Measurements from ENCODE around the gene FRMPD3.

The FRMPD3 gene

GRCh38 chrX:107440692-107441091 is 8.8 kb upstream of the FRMPD3 start:
- DNase-seq: no peak

DNA sequence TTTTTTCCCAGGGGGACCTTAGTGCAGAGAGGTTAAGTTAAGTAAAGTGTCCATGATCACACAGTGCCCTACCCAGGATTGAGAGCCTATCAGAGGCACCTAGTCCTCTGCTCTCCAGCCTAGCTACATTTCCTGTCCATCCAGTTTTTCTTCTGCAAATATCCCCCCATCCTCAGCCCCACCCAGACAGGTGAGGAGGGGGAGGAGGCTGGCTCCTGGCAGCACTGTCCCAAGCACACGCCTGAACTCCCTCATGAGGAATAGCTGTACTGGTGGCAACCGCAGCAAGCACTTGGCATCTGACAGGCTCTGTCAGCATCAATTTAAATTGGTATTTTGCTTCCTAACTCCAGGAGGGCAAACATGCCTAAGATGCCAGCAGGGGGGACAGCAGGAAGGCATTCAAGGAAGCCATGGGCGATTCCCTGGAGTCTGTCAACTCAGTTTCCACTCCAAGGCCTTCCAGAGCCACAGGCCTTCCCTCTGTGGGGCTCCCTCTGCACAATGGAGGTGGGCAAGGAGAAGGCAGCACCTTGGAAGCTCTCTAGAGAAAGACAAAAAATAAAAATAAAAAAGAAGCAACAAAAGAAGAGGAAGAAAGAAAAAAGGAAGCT is 6.4 kb upstream of the FRMPD3 start:
- H2BK120ac ChIP-seq (ENCODE audit: low read depth, low read length): no peak overlapping the region
- no CpG with 5 or more reads among the region's 3 CpGs for WGBS (ENCODE audit: extremely low coverage, insufficient coverage, low lambda C conversion rate)
- no peak overlapping the region for H3K56ac ChIP-seq (ENCODE audit: low read length)
- no peaks in the 10 kb centered on the region for H3K36me3 ChIP-seq (ENCODE audit: control insufficient read depth, insufficient read depth, low read length)
- no peaks in the 10 kb centered on the region for H3K79me1 ChIP-seq (ENCODE audit: low read length)
- no peak overlapping the region for H4K8ac ChIP-seq (ENCODE audit: low read depth, low read length)
- no peak overlapping the region for H3K27ac ChIP-seq (ENCODE audit: low read depth, low read length)
- no peaks in the 10 kb centered on the region for H3K4me1 ChIP-seq (ENCODE audit: control insufficient read depth, low read depth, low read length)
- H3K79me2 ChIP-seq (ENCODE audit: control insufficient read depth, insufficient read depth, low read length): no peaks in the 10 kb centered on the region
- H3K4ac ChIP-seq (ENCODE audit: low read depth, low read length): no peak overlapping the region
- H3K4me2 ChIP-seq (ENCODE audit: low read length): no peak overlapping the region
- H3K18ac ChIP-seq (ENCODE audit: low read length): no peak overlapping the region
- no peak overlapping the region for H3K4me3 ChIP-seq (ENCODE audit: low read length)
- H2AK5ac ChIP-seq (ENCODE audit: low read length): no peak overlapping the region
- no peak for DNase-seq
- no peak overlapping the region for H3K23ac ChIP-seq (ENCODE audit: low read length)
- H2BK15ac ChIP-seq (replicated peaks; ENCODE audit: low read depth): no peak overlapping the region
- H3K9ac ChIP-seq (ENCODE audit: low read length): no peak overlapping the region
- H4K5ac ChIP-seq (ENCODE audit: low read length): no peak overlapping the region
- H3K27me3 ChIP-seq (ENCODE audit: insufficient read depth, low read length, poor library complexity): peaks cover 2% of the 10 kb centered on the region
- H2BK5ac ChIP-seq (ENCODE audit: low read length): no peak overlapping the region

More at GRCh38 chrX:107440692-107441091, 8.8 kb upstream of the FRMPD3 start:
- H2BK15ac ChIP-seq (replicated peaks; ENCODE audit: low read depth): no peak overlapping the region
- WGBS (ENCODE audit: extremely low coverage, insufficient coverage, low lambda C conversion rate): no CpG with 5 or more reads among the region's 5 CpGs
- no peak overlapping the region for H3K4me2 ChIP-seq (ENCODE audit: low read length)
- H2AK5ac ChIP-seq (ENCODE audit: low read length): no peak overlapping the region
- no peaks in the 10 kb centered on the region for H3K36me3 ChIP-seq (ENCODE audit: control insufficient read depth, insufficient read depth, low read length)
- no peaks in the 10 kb centered on the region for H3K79me2 ChIP-seq (ENCODE audit: control insufficient read depth, insufficient read depth, low read length)
- no peak overlapping the region for H3K4me3 ChIP-seq (ENCODE audit: low read length)
- H2BK120ac ChIP-seq (ENCODE audit: low read depth, low read length): no peak overlapping the region
- no peaks in the 10 kb centered on the region for H3K27me3 ChIP-seq (ENCODE audit: insufficient read depth, low read length, poor library complexity)
- H3K4me1 ChIP-seq (ENCODE audit: control insufficient read depth, low read depth, low read length): no peaks in the 10 kb centered on the region
- H3K56ac ChIP-seq (ENCODE audit: low read length): no peak overlapping the region
- H3K23ac ChIP-seq (ENCODE audit: low read length): no peak overlapping the region
- no peak overlapping the region for H3K9ac ChIP-seq (ENCODE audit: low read length)
- H2BK5ac ChIP-seq (ENCODE audit: low read length): no peak overlapping the region
- no peak overlapping the region for H4K5ac ChIP-seq (ENCODE audit: low read length)
- H3K79me1 ChIP-seq (ENCODE audit: low read length): no peaks in the 10 kb centered on the region
- no peak overlapping the region for H3K4ac ChIP-seq (ENCODE audit: low read depth, low read length)
- no peak overlapping the region for H3K27ac ChIP-seq (ENCODE audit: low read depth, low read length)
- H3K18ac ChIP-seq (ENCODE audit: low read length): no peak overlapping the region
- no peak overlapping the region for H4K8ac ChIP-seq (ENCODE audit: low read depth, low read length)

- H2AK5ac ChIP-seq (ENCODE audit: low read length): no peak overlapping the region
- DNase-seq: no peak
- no peak overlapping the region for H3K4me3 ChIP-seq (ENCODE audit: low read length)
- H3K79me1 ChIP-seq (ENCODE audit: low read length): no peaks in the 10 kb centered on the region
- no peak overlapping the region for H3K27ac ChIP-seq (ENCODE audit: low read depth, low read length)
- no peak overlapping the region for H3K4me2 ChIP-seq (ENCODE audit: low read length)
- no CpG with 5 or more reads among the region's 3 CpGs for WGBS (ENCODE audit: extremely low coverage, insufficient coverage, low lambda C conversion rate)
- no peaks in the 10 kb centered on the region for H3K36me3 ChIP-seq (ENCODE audit: control insufficient read depth, insufficient read depth, low read length)
- no peak overlapping the region for H3K4ac ChIP-seq (ENCODE audit: low read depth, low read length)
- no peak overlapping the region for H4K5ac ChIP-seq (ENCODE audit: low read length)
- no peak overlapping the region for H2BK120ac ChIP-seq (ENCODE audit: low read depth, low read length)
- no peak overlapping the region for H4K8ac ChIP-seq (ENCODE audit: low read depth, low read length)
- no peaks in the 10 kb centered on the region for H3K79me2 ChIP-seq (ENCODE audit: control insufficient read depth, insufficient read depth, low read length)
- peaks cover 7% of the 10 kb centered on the region for H3K27me3 ChIP-seq (ENCODE audit: insufficient read depth, low read length, poor library complexity)
- no peak overlapping the region for H3K9ac ChIP-seq (ENCODE audit: low read length)
- H3K56ac ChIP-seq (ENCODE audit: low read length): no peak overlapping the region
- no peaks in the 10 kb centered on the region for H3K4me1 ChIP-seq (ENCODE audit: control insufficient read depth, low read depth, low read length)
- no peak overlapping the region for H2BK5ac ChIP-seq (ENCODE audit: low read length)
- H3K23ac ChIP-seq (ENCODE audit: low read length): no peak overlapping the region
- no peak overlapping the region for H2BK15ac ChIP-seq (replicated peaks; ENCODE audit: low read depth)
- no peak overlapping the region for H3K18ac ChIP-seq (ENCODE audit: low read length)
Measured at GRCh38 chrX:107445146-107445545, 4.3 kb upstream of the FRMPD3 start.

DNA sequence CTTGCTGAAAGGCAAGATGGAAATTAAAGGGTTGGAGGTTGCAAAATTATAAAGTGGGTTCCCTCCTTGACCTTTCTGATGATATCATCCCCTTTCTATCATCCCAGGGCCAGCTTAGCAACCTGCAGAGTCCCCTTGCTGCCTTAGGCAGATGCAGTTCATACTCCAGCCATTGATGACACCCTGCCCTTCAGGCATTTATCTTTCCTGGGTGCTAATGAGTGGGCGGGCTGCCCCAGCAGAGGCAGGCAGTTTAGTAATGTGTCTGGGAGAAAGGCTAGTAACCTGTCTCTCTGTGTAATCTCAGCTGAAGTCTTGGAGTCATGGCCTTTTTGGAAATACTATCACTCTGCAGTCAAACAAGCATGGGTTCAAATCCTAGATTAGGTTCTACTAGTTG is 3.8 kb upstream of the FRMPD3 start:
- no peaks in the 10 kb centered on the region for H3K4me1 ChIP-seq (ENCODE audit: control insufficient read depth, low read depth, low read length)
- no peak for DNase-seq
- WGBS (ENCODE audit: extremely low coverage, insufficient coverage, low lambda C conversion rate): no CpG with 5 or more reads among the region's 1 CpG

GRCh38 chrX:107447642-107448041 is 1.8 kb upstream of the FRMPD3 start:
- Histone ChIP-seq H3K18ac (ENCODE audit: low read length) (no peak overlapping the region), H2BK5ac (ENCODE audit: low read length) (no peak overlapping the region), H2AK5ac (ENCODE audit: low read length) (no peak overlapping the region), H3K79me1 (ENCODE audit: low read length) (no peaks in the 10 kb centered on the region), H3K4me1 (ENCODE audit: control insufficient read depth, low read depth, low read length) (no peaks in the 10 kb centered on the region), H3K23ac (ENCODE audit: low read length) (no peak overlapping the region), H4K5ac (ENCODE audit: low read length) (no peak overlapping the region), H3K36me3 (ENCODE audit: control insufficient read depth, insufficient read depth, low read length) (no peaks in the 10 kb centered on the region), H3K27ac (ENCODE audit: low read depth, low read length) (no peak overlapping the region), H3K56ac (ENCODE audit: low read length) (no peak overlapping the region), H3K4me3 (ENCODE audit: low read length) (no peak overlapping the region), H2BK15ac (replicated peaks; ENCODE audit: low read depth) (no peak overlapping the region), H2BK120ac (ENCODE audit: low read depth, low read length) (no peak overlapping the region), H3K79me2 (ENCODE audit: control insufficient read depth, insufficient read depth, low read length) (no peaks in the 10 kb centered on the region), H3K4ac (ENCODE audit: low read depth, low read length) (no peak overlapping the region), H4K8ac (ENCODE audit: low read depth, low read length) (no peak overlapping the region), H3K4me2 (ENCODE audit: low read length) (no peak overlapping the region), H3K27me3 (ENCODE audit: insufficient read depth, low read length, poor library complexity) (peaks cover 7% of the 10 kb centered on the region), H3K9ac (ENCODE audit: low read length) (no peak overlapping the region)
- no peak for DNase-seq

More for the DNA sequence above, 3.8 kb upstream of the FRMPD3 start:
- Histone ChIP-seq H4K8ac (ENCODE audit: low read depth, low read length) (no peak overlapping the region), H2AK5ac (ENCODE audit: low read length) (no peak overlapping the region), H3K23ac (ENCODE audit: low read length) (no peak overlapping the region), H3K56ac (ENCODE audit: low read length) (no peak overlapping the region), H3K79me1 (ENCODE audit: low read length) (no peaks in the 10 kb centered on the region), H3K4ac (ENCODE audit: low read depth, low read length) (no peak overlapping the region), H2BK5ac (ENCODE audit: low read length) (no peak overlapping the region), H3K4me2 (ENCODE audit: low read length) (no peak overlapping the region), H3K36me3 (ENCODE audit: control insufficient read depth, insufficient read depth, low read length) (no peaks in the 10 kb centered on the region), H2BK15ac (replicated peaks; ENCODE audit: low read depth) (no peak overlapping the region), H2BK120ac (ENCODE audit: low read depth, low read length) (no peak overlapping the region), H3K27ac (ENCODE audit: low read depth, low read length) (no peak overlapping the region), H3K79me2 (ENCODE audit: control insufficient read depth, insufficient read depth, low read length) (no peaks in the 10 kb centered on the region), H4K5ac (ENCODE audit: low read length) (no peak overlapping the region), H3K27me3 (ENCODE audit: insufficient read depth, low read length, poor library complexity) (peaks cover 7% of the 10 kb centered on the region), H3K4me3 (ENCODE audit: low read length) (no peak overlapping the region), H3K9ac (ENCODE audit: low read length) (no peak overlapping the region), H3K18ac (ENCODE audit: low read length) (no peak overlapping the region)

- no peak overlapping the region for H2BK120ac ChIP-seq (ENCODE audit: low read depth, low read length)
- H4K5ac ChIP-seq (ENCODE audit: low read length): no peak overlapping the region
- H3K36me3 ChIP-seq (ENCODE audit: control insufficient read depth, insufficient read depth, low read length): no peaks in the 10 kb centered on the region
- no peak overlapping the region for H2BK15ac ChIP-seq (replicated peaks; ENCODE audit: low read depth)
- no peaks in the 10 kb centered on the region for H3K4me1 ChIP-seq (ENCODE audit: control insufficient read depth, low read depth, low read length)
- H3K27ac ChIP-seq (ENCODE audit: low read depth, low read length): no peak overlapping the region
- no peak for DNase-seq
- no peak overlapping the region for H3K9ac ChIP-seq (ENCODE audit: low read length)
- H2BK5ac ChIP-seq (ENCODE audit: low read length): no peak overlapping the region
- H3K79me1 ChIP-seq (ENCODE audit: low read length): no peaks in the 10 kb centered on the region
- H3K4ac ChIP-seq (ENCODE audit: low read depth, low read length): no peak overlapping the region
- H2AK5ac ChIP-seq (ENCODE audit: low read length): no peak overlapping the region
- peaks cover 7% of the 10 kb centered on the region for H3K27me3 ChIP-seq (ENCODE audit: insufficient read depth, low read length, poor library complexity)
- H3K56ac ChIP-seq (ENCODE audit: low read length): peak overlapping the region; percentile 15
- no peak overlapping the region for H3K4me3 ChIP-seq (ENCODE audit: low read length)
- H4K8ac ChIP-seq (ENCODE audit: low read depth, low read length): no peak overlapping the region
- peak overlapping the region; percentile 11 for H3K4me2 ChIP-seq (ENCODE audit: low read length)
- no peak overlapping the region for H3K18ac ChIP-seq (ENCODE audit: low read length)
- H3K79me2 ChIP-seq (ENCODE audit: control insufficient read depth, insufficient read depth, low read length): no peaks in the 10 kb centered on the region
- H3K23ac ChIP-seq (ENCODE audit: low read length): peak overlapping the region; percentile 45
- no CpG with 5 or more reads among the region's 6 CpGs for WGBS (ENCODE audit: extremely low coverage, insufficient coverage, low lambda C conversion rate)
Measured at GRCh38 chrX:107448625-107448997, 841 bp upstream of the FRMPD3 start.

All from mesendoderm (in vitro differentiated cells).